Endometrial microvascular endothelial cells (primary cell): ENCODE measurements around the gene THADA. TPM values are rescaled to one million over a fixed set of nuclear protein-coding genes. Genes with fewer than 3 reads are reported as not detected.

ENCODE experiments used
- in situ Hi-C: cut with HindIII; loops from 2 replicates; pipeline ENCODE4 v1.10.0; 2017; ENCODE audit warnings: low sequenced_read_pairs, low pct_unique_long_range_greater_than_20kb; ENCODE audit errors: inconsistent ontology term
- total RNA-seq: library from RNA; depleted of rRNA; stranded (reverse); fragments of >200 nt; gene quantifications from one replicate; pipeline ENCODE4 v1.2.3, GENCODE V29; 2015; ENCODE audit errors: inconsistent ontology term

THADA gene
- total RNA-seq, 1 donor from 2014 or later = 24.1 TPM

DNA sequence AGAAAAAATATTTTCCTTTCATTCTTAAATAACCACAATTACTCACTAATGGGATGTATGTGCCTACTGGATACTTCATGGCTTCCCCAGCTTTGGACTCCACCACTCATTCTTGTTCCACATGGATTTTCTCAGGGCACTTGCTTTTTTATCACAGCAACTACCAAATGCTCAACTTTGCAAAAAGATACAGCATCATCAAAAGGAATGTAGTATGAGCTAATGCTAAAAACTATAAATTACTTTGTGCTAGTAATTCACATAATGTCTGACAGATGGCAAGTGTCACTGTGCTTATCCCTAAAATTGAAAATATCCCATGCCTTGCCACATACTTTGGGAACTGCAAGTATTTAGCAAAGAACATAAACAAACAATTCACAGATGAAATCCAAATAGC is 239.1 kb downstream of the THADA start:
- in situ Hi-C loops = no loop called here

DNA sequence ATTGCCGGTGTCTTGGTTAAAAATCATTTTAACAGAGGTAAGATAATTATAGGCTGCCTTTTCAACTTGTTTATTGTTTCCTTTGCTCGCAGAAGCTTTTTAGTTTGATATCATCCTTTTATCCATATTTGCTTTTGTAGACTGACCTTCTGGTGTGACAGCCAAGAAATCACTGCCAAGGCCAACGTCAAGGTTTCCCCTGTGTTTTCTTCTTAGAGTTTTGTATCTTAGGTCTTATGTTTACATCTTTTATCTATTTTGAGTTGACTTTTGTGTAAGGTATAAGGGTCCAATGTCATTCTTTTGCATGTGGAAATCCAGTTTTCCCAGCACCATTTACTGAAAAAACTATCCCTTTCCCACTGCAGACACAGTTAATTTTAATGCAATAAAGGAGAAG is 240.4 kb downstream of the THADA start:
- in situ Hi-C loops = no loop called here

DNA sequence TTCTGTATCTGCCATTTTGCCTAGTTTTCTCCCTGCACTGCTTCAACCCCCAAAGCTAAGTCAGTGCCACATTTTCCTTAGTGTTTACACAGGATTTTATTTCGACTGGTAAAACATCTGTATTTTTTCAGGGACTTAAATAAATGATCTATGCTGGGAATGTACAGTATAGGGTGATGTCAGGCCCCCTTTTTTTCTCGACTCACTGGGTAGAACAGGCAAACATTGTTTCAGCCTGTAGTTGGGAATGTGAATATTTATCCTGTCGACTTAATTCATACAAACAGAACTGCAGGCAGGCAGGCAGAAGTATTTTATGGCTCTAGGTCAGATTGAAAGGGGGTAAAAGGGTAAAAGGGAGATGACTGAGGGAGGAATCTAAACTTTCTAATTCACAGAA is 245.9 kb downstream of the THADA start:
- in situ Hi-C loops = no loop called here

DNA sequence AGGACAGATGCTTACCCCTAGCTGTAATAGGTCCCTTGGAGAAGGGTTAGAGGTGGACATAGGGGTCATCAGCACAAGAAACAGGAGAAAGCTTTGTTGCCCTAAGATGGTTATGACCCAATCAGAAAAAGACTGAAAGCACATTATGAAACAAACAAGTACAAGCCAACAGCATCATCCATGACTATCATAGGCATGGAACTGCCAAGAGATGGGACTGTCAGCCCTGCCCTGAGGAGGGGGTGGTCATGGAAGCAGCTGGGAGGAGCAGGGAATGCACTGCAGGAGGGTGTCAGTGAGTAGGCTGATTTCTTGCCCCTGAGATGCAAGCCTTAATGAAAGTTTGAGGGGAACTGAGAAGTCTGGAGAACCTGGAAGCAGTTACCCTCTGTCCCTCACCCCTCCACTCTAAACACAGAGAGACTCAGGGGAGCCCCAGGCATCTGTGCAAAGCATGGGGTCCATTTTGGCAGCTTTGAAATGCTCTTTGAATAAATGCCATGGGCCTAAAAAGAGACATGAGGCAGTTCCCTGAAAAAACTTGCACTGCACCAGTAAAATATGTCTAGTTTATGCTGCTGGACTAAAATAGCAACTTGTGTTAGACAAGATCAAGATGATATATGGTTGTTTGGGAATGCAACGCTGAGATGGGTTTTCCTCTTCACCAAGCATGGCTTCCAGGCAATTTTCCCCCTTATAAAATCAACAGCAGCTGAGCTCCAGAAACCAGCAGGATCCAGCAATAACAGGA is 246.8 kb downstream of the THADA start:
- in situ Hi-C loops = no loop called here

GRCh38 chr2:43347746-43348145 is 248.1 kb downstream of the THADA start:
- in situ Hi-C loops = no loop called here

GRCh38 chr2:43346602-43347567 is 249.0 kb downstream of the THADA start:
- in situ Hi-C loops = no loop called here

DNA sequence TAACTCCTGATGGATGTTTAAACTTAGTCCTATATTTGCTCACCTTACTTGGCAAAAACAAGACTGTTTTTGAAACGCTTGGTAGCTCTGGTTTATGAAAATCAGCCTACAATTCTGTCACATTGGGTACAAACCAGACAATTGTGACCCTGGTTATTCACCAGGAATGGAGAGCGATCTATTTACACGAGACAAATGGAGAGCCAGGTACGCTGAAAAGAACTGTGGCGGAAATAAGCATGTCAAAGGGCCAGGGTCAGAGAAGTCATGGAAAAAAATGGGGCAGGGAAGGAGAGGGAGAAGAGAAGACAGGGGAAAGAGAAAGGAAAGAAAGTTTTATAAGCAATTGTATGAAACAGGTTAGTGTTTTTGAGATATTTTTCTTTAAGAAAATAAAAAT is 250.0 kb downstream of the THADA start:
- in situ Hi-C loops = no loop called here

GRCh38 chr2:43345391-43345813 is 250.4 kb downstream of the THADA start:
- in situ Hi-C loops = no loop called here

DNA sequence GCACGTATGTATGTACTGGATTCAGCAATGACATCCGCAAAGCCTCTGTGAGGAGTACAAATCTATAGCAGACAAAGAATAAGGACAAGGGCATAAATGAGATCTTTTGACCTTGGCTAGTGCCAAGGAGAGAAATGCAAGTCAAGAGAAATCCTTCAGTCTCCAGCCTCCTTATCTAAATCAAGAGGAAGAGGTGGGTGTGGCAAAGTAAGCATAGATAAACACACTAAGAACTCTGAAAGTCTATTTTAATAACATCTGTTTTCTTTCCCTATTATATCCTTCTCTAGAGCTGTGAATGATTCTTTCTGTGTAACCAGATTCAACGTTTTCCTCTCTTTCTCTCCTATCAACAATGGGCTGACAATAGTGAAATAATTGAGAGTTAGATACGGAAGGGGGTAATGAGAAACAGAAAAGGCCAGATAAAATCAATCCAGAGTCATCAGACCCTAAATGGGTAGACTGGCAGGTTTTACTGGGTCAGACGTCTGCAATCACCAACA is 250.9 kb downstream of the THADA start:
- in situ Hi-C loops = no loop called here

- in situ Hi-C loops = no loop called here
These were observed 252.1 kb downstream of the THADA start for GRCh38 chr2:43343573-43344304.

- in situ Hi-C loops = no loop called here
These were observed 253.7 kb downstream of the THADA start for GRCh38 chr2:43341959-43342757.

GRCh38 chr2:43340945-43341356 is 254.9 kb downstream of the THADA start:
- in situ Hi-C loops = no loop called here

DNA sequence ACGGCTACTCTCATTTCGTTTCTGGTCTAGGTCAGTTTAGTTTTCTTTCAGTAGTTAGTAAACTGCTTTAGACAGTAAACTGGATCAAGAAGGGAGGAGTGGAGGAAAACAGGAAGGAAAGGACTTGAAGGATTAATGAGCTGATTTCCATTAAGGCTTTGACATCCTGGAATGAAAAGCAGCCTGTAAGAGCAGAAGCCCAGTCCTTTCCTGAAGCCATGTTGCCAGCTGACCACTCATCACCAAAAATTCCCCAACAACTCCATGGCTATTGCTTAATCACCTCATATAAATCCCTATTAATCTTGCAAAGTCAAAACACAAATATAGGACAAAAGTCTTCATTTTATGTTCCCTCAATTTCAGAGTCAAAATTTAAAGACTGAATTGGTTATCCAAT is 255.8 kb downstream of the THADA start:
- in situ Hi-C loops = no loop called here

DNA sequence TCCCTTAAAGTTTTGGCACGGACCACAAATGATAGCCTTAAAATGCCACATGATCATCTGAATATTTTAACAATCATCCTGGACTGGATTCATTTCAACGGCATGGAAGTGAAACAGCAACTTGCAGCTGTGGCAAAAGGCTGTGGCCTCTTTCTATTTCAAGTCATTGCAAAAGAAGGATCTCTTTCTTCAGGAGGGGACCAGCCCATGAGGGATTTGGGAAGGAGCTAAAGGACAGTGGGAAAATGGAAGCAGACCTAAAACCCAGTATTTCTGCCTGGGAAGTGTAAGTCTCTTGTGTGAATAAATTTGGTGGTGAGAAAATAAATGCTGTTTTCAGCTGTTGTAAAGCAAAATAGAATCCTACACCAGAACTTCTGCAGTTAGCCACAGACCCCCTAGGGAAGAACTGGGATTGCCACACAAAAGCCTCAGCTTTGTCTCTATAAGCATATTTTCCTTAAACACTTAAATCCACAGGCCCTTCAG is 262.1 kb downstream of the THADA start:
- in situ Hi-C loops = no loop called here

- in situ Hi-C loops = no loop called here
These were observed 262.7 kb downstream of the THADA start for GRCh38 chr2:43333101-43333655.

DNA sequence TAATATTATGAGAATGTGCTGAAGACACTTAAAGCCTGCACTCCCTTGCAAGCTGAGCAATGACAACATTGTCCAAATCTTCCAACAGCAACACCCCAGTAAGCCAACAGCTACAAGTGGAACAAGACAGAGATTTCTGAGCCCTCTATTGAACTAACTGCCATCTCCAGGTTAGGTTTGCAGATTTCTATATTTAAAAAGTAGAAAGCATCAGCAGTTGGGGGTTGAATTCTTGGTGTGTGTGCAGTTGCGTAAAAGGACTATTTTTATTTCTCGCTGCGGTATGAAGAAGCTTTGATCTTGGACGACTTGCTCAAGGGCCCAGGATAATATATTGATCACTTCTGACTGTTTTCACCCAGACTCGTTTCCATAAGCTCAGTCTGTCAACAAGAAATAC is 263.2 kb downstream of the THADA start:
- in situ Hi-C loops = no loop called here

GRCh38 chr2:43331422-43331821 is 264.4 kb downstream of the THADA start:
- in situ Hi-C loops = no loop called here

DNA sequence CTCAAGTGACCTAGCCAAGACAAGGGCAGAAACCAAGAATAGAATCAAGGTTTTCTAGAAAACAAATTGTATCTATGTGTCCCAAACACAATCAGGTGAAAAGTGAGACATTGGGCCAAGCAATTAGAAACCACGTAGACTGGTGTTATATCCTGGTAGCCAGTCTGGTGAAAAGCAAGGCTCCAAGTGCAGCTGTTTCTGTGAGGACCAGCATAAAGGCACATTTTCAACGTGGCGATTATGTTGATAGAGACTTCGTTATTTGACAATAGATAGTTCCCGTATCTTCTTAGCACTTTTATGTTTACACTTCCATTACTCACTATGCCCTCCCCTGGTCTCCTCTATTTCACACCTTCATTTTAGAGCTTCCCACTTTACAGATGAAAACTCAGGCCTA is 266.2 kb downstream of the THADA start:
- in situ Hi-C loops = no loop called here
